Uterus (tissue), 4 donors: ENCODE measurements around the gene GART. TPM values are rescaled to one million over a fixed set of nuclear protein-coding genes. Genes with fewer than 3 reads are reported as not detected.
"Not testable (repeated sequence)": the region's sequence is repeated elsewhere in the genome, so short reads cannot be mapped to it uniquely, and the experiment has no call there.

Experiments
- DNase-seq, 2 donors: peaks; one replicate each; pipeline ENCODE4 v3.0.0-alpha.2; 2019 to 2020
- H3K27ac ChIP-seq, 2 donors: fragments of 200-600 bp; sonication (generic); 1 replicate in 1 of 2; 2 replicates in 1 of 2; pipeline ENCODE4 v1.5.1; 2016 to 2018
- H3K27me3 ChIP-seq, 2 donors: fragments of 200-600 bp; sonication (generic); one replicate each; pipeline ENCODE4 v1.5.1; 2018 to 2019; ENCODE audit warnings: control low read depth in 1 of 2
- H3K36me3 ChIP-seq, 2 donors: fragments of 200-600 bp; sonication (generic); one replicate each; pipeline ENCODE4 v1.5.1; 2019; ENCODE audit warnings: control low read depth in 1 of 2
- H3K4me1 ChIP-seq, 2 donors: fragments of 200-600 bp; sonication (generic); one replicate each; pipeline ENCODE4 v1.5.1; 2018 to 2019; ENCODE audit warnings: control low read depth in 1 of 2
- H3K4me3 ChIP-seq, 2 donors: fragments of 200-600 bp; sonication (generic); 1 replicate in 1 of 2; 2 replicates in 1 of 2; pipeline ENCODE4 v1.5.1; 2018 to 2019; ENCODE audit warnings: mild to moderate bottlenecking in 1 of 2
- H3K9me3 ChIP-seq, 2 donors: fragments of 200-600 bp; sonication (generic); one replicate each; pipeline ENCODE4 v1.5.1; 2019; ENCODE audit warnings: control low read depth in 1 of 2
- CTCF ChIP-seq, 4 experiments: fragments of 200-600 bp in 2 of 4; fragments of 450-650 bp in 2 of 4; sonication (generic) in 2 of 4; IDR thresholded peaks; one replicate each; pipeline ENCODE4 v1.5.1; 2016 to 2019; ENCODE audit warnings: antibody characterized with exemption in 4 of 4, mild to moderate bottlenecking in 2 of 4, moderate library complexity in 1 of 4
- POLR2A ChIP-seq, 2 donors: fragments of 450-650 bp; IDR thresholded peaks; one replicate each; pipeline ENCODE4 v1.6.1; 2016; ENCODE audit warnings: antibody characterized with exemption in 2 of 2, mild to moderate bottlenecking in 1 of 2, moderate library complexity in 1 of 2
- intact Hi-C: fragments of 100-400 bp; cut with DNase I; formaldehyde crosslinking; loops from one replicate; pipeline ENCODE4 v1.15.1; 2023; ENCODE audit warnings: low total_unique reads
- total RNA-seq, 4 donors: library from RNA; depleted of rRNA in 3 of 4; stranded (reverse); fragments of >200 nt in 3 of 4; gene quantifications; one replicate each; pipeline versions ENCODE4 v1.1.0 to v1.2.4, GENCODE V29; 2014 to 2023
- donor health status: DM: yes; HTN: yes; CAD: no.

The GART gene
- total RNA-seq, 4 donors from 2014 or later = 10.5 to 120 (median 36.6) TPM

- Histone ChIP-seq H3K4me1 (no peaks in the 10 kb centered on the region), H3K27ac (peak overlapping the region in 1 of 2 donors; percentile 13), H3K9me3 (no peaks in the 10 kb centered on the region), H3K4me3 (no peak overlapping the region), H3K27me3 (no peaks in the 10 kb centered on the region), H3K36me3 (no peaks in the 10 kb centered on the region)
- DNase-seq = no peak
- intact Hi-C loops = no loop called here
- TF ChIP-seq POLR2A (IDR thresholded peaks at IDR 0.05) (no peak), CTCF (IDR thresholded peaks at IDR 0.05) (no peak)
Observed at GRCh38 chr21:33578959-33579542, 37.1 kb upstream of the GART start.

DNA sequence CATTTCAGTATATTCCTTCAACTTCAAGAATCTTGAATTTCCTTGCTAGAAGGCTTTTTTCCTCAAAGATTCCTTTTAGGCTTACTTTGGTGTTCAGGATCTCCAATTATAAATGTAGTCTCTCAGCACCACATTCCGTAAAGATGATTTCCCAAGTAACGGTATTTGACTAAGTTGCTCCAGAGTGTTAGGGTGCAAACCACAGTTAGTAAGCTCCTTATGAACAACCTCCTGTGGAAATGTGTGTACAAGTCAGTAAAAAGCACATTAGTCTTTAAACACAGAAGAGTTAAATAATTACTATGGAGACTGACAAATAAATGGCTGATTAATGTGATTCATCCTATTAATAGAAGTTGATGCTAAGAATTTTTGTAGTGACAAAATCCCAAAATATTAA lies 36.3 kb upstream of the GART start:
- DNase-seq = no peak
- Histone ChIP-seq H3K36me3 (no peaks in the 10 kb centered on the region), H3K9me3 (no peaks in the 10 kb centered on the region), H3K4me1 (no peaks in the 10 kb centered on the region), H3K4me3 (no peak overlapping the region), H3K27ac (peak overlapping the region in 1 of 2 donors; percentile 13), H3K27me3 (no peaks in the 10 kb centered on the region)
- TF ChIP-seq POLR2A (IDR thresholded peaks at IDR 0.05) (no peak), CTCF (IDR thresholded peaks at IDR 0.05) (no peak)
- intact Hi-C loops = no loop called here

GRCh38 chr21:33576741-33577141 lies 34.8 kb upstream of the GART start:
- H3K27me3 ChIP-seq, H3K36me3 ChIP-seq, H3K9me3 ChIP-seq, intact Hi-C loops, H3K4me1 ChIP-seq, H3K4me3 ChIP-seq, H3K27ac ChIP-seq, DNase-seq: not testable (repeated sequence)

- TF ChIP-seq POLR2A (IDR thresholded peaks at IDR 0.05) (no peak), CTCF (IDR thresholded peaks at IDR 0.05) (no peak)
- no peak overlapping the region for H3K27ac ChIP-seq
- no peaks in the 10 kb centered on the region for H3K27me3 ChIP-seq
- intact Hi-C loops = no loop called here
- no peaks in the 10 kb centered on the region for H3K36me3 ChIP-seq
- DNase-seq = no peak
- no peaks in the 10 kb centered on the region for H3K4me1 ChIP-seq
- H3K4me3 ChIP-seq = no peak overlapping the region
- H3K9me3 ChIP-seq = no peaks in the 10 kb centered on the region
Observed at GRCh38 chr21:33572350-33572749, 30.4 kb upstream of the GART start.

DNA sequence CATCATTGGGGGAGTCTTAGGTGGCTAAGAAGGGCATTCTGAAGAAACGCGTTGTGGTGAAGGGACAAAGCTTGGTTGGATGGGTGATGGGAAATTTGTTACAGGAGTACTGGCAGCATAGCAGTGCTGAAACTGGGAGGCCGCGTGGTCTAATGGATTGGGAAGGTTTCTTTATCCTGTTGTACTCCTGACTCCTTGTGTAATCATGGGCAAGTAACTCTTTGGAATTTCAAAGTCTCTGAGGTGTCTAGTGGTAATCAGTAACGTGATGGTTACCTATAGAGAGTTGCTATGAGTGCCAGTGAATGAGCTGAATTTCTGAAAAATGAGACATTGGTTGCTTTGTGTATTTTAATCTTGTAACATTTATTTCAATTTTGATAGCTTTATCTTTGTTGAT lies 28.1 kb upstream of the GART start:
- intact Hi-C loops = no loop called here

More for the DNA sequence above, 28.1 kb upstream of the GART start:
- TF ChIP-seq POLR2A (IDR thresholded peaks at IDR 0.05) (no peak), CTCF (IDR thresholded peaks at IDR 0.05) (no peak)
- DNase-seq = no peak
- Histone ChIP-seq H3K9me3 (no peaks in the 10 kb centered on the region), H3K4me3 (no peak overlapping the region), H3K36me3 (no peaks in the 10 kb centered on the region), H3K27ac (no peak overlapping the region), H3K4me1 (no peaks in the 10 kb centered on the region), H3K27me3 (no peaks in the 10 kb centered on the region)
